GM12801 (cell line): ENCODE data around the gene PDE2A.

Source experiments
- CTCF ChIP-seq: IDR thresholded peaks from one replicate; pipeline ENCODE4 v1.5.1; 2011; ENCODE audit warnings: control low read depth; ENCODE audit not compliant: insufficient read length; ENCODE audit errors: extremely low read depth

Gene PDE2A

GRCh38 chr11:72635933-72636332, 38.3 kb downstream of the PDE2A start:
- TF ChIP-seq CTCF = no peak

- TF ChIP-seq CTCF = no peak
Measured at GRCh38 chr11:72635309-72635915, 38.8 kb downstream of the PDE2A start.

GRCh38 chr11:72634472-72635095, 39.6 kb downstream of the PDE2A start:
- TF ChIP-seq CTCF = no peak

GRCh38 chr11:72634016-72634415, 40.2 kb downstream of the PDE2A start:
- TF ChIP-seq CTCF = no peak

- no peak for TF ChIP-seq CTCF
Measured at GRCh38 chr11:72633068-72633467, 41.2 kb downstream of the PDE2A start.

GRCh38 chr11:72631806-72632731, 42.2 kb downstream of the PDE2A start:
- TF ChIP-seq CTCF = no peak

GRCh38 chr11:72630104-72630852, 43.9 kb downstream of the PDE2A start:
- TF ChIP-seq CTCF = no peak
